Smooth muscle cell of bladder (primary cell): ENCODE results near the gene CHMP1B. TPM values are rescaled to one million over a fixed set of nuclear protein-coding genes. Genes with fewer than 3 reads are reported as not detected.

Experiments
- total RNA-seq: library from RNA; depleted of rRNA; stranded (reverse); fragments of >200 nt; gene quantifications from 2 replicates; pipeline ENCODE4 v1.2.3, GENCODE V29; 2014

The CHMP1B gene, protein sequence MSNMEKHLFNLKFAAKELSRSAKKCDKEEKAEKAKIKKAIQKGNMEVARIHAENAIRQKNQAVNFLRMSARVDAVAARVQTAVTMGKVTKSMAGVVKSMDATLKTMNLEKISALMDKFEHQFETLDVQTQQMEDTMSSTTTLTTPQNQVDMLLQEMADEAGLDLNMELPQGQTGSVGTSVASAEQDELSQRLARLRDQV
- total RNA-seq = 63.9 and 66.9 TPM in 2 replicates

DNA sequence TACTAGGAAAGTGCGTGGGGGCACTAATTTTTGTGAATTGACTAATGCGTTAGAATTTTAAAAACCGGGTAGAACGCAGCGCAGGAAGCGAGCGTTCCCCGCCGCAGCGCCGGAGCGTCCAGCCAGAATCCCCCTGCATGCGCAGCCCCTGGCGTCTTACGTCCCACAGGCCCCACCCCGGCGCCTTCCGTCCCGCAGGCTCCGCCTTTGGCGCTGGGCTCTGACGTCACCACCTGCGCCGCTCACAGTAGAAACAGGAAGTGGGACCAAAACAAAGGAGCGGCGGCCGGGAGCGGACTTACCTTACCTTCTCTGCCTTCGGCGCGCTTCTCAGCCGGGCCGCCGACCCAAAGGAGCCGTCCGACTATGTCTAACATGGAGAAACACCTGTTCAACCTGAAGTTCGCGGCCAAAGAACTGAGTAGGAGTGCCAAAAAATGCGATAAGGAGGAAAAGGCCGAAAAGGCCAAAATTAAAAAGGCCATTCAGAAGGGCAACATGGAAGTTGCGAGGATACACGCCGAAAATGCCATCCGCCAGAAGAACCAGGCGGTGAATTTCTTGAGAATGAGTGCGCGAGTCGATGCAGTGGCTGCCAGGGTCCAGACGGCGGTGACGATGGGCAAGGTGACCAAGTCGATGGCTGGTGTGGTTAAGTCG is at the start of gene CHMP1B:
Gene CHMP1B, plus strand, starts transcription at position 268 of the 660 bp plus-strand sequence. Its CDS starts 99 bp downstream, at position 367.

Other genes starting within 250 kb of the CHMP1B start
- not detected in 2 replicates for gene SLC35G4, start 241.8 kb upstream of the CHMP1B start, total RNA-seq
- gene GNAL, start 162.1 kb upstream of the CHMP1B start, total RNA-seq = 0.65 and 0.71 TPM in 2 replicates
- gene MPPE1, start 56.9 kb downstream of the CHMP1B start, total RNA-seq = 34.0 and 38.2 TPM in 2 replicates
- 15.2 and 17.6 TPM in 2 replicates for gene IMPA2, start 130.1 kb downstream of the CHMP1B start, total RNA-seq
- not detected in 2 replicates for gene ANKRD62, start 242.4 kb downstream of the CHMP1B start, total RNA-seq